ENCODE data around the gene DUSP28. TPM values are rescaled to one million over a fixed set of nuclear protein-coding genes. Genes with fewer than 3 reads are reported as not detected.

The DUSP28 gene
- total and polyA plus RNA-seq, 2 of the 13 experiments (the other 11 are each of a cell fraction or from before 2014, with no cell fraction given) = 5.2 to 8.6 TPM

GRCh38 chr2:240593026-240593702 is 33.0 kb downstream of the DUSP28 start:
- DNase-seq (ENCODE audit: low spot score) = no peak
- Histone ChIP-seq H3K4me1 (ENCODE audit: insufficient read depth, low read length) (peaks cover 42% of the 10 kb centered on the region), H4K20me1 (ENCODE audit: insufficient read depth, low read length) (no peaks in the 10 kb centered on the region), H3K27me3 (ENCODE audit: control insufficient read depth in 1 of 2, insufficient read depth in 2 of 2, low read length in 2 of 2) (no peaks in the 10 kb centered on the region), H3K9me3 (ENCODE audit: low read length) (no peaks in the 10 kb centered on the region), H3K4me2 (ENCODE audit: low read depth, low read length) (no peak overlapping the region), H3K27ac (ENCODE audit: extremely low read length, insufficient read depth, low read length) (no peak overlapping the region), H3K36me3 (replicated peaks in 1 of 2; ENCODE audit: control insufficient read depth in 1 of 2, insufficient read depth in 2 of 2, low read length in 2 of 2) (peaks cover 25 to 40% of the 10 kb centered on the region in 2 experiments), H3K79me2 (ENCODE audit: insufficient read depth, low read length) (peaks cover 20% of the 10 kb centered on the region), H3K4me3 (replicated peaks in 1 of 3; ENCODE audit: insufficient read depth in 1 of 3, low read depth in 2 of 3, low read length in 3 of 3) (no peak overlapping the region), H3K9ac (ENCODE audit: insufficient read depth, low read depth, low read length) (no peak overlapping the region), H2AFZ (ENCODE audit: low read length) (no peak overlapping the region)
- intact Hi-C loops (cut with micrococcal nuclease; ENCODE audit: unreplicated experiment) = no loop called here
- in situ Hi-C loops (cut with HindIII; ENCODE audit: extremely low pct_ligation_motif_present, low pct_unique_long_range_greater_than_20kb) = no loop called here
- no peak for ATAC-seq
- BruUV-seq (replicated peaks) = no TSS peak
- FAIRE-seq = no peak
- POLR2A ChIA-PET = no interaction called here
- no peak for TF ChIP-seq ZNF615 (CRISPR knock-in tag; IDR thresholded peaks at IDR 0.05; ENCODE audit: borderline replicate concordance)
- TF ChIP-seq, protein P1, sequence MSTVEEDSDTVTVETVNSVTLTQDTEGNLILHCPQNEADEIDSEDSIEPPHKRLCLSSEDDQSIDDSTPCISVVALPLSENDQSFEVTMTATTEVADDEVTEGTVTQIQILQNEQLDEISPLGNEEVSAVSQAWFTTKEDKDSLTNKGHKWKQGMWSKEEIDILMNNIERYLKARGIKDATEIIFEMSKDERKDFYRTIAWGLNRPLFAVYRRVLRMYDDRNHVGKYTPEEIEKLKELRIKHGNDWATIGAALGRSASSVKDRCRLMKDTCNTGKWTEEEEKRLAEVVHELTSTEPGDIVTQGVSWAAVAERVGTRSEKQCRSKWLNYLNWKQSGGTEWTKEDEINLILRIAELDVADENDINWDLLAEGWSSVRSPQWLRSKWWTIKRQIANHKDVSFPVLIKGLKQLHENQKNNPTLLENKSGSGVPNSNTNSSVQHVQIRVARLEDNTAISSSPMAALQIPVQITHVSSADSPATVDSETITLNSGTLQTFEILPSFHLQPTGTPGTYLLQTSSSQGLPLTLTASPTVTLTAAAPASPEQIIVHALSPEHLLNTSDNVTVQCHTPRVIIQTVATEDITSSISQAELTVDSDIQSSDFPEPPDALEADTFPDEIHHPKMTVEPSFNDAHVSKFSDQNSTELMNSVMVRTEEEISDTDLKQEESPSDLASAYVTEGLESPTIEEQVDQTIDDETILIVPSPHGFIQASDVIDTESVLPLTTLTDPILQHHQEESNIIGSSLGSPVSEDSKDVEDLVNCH (CRISPR knock-in tag; IDR thresholded peaks at IDR 0.05) = no peak
- no peak for TF ChIP-seq ZKSCAN1 (IDR thresholded peaks at IDR 0.05; ENCODE audit: low read length)
- TF ChIP-seq, protein P2, sequence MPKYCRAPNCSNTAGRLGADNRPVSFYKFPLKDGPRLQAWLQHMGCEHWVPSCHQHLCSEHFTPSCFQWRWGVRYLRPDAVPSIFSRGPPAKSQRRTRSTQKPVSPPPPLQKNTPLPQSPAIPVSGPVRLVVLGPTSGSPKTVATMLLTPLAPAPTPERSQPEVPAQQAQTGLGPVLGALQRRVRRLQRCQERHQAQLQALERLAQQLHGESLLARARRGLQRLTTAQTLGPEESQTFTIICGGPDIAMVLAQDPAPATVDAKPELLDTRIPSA (CRISPR knock-in tag; IDR thresholded peaks at IDR 0.05; ENCODE audit: borderline replicate concordance) = no peak
- WGBS (ENCODE audit: low lambda C conversion rate) = 96% methylated on average over 11 of the region's 20 CpGs
- CTCF ChIA-PET (ENCODE audit: low intra/inter-chr PET ratio, low total read pairs) = no interaction called here
